ENCODE measurements around the gene SMIM44.

SMIM44 gene

GRCh38 chr19:3500429-3501101 lies 17.3 kb upstream of the SMIM44 start, which contains the start of gene DOHH:
TSS of gene DOHH (minus strand) at chr19:3500674. CDS start at chr19:3496814, 3,860 bp downstream.
- Histone ChIP-seq H3K27ac (peak within 1 kb of the TSS; percentile 93), H3K27me3 (no peaks in the 10 kb centered on the region), H3K4me3 (ENCODE audit: low read depth in 1 of 2, low read length in 1 of 2) (peak within 1 kb of the TSS; percentile 84 to 93), H3K36me3 (peaks cover 6% of the 10 kb centered on the region), H3K9me3 (no peaks in the 10 kb centered on the region), H3K4me1 (ENCODE audit: control insufficient read depth in 1 of 2, insufficient read depth in 1 of 2, low read depth in 1 of 2, low read length in 1 of 2) (peaks cover 18 to 27% of the 10 kb centered on the region in 2 experiments)
- peak; percentile 27 for TF ChIP-seq CTCF (IDR thresholded peaks at IDR 0.05)

- Histone ChIP-seq H3K27me3 (no peaks in the 10 kb centered on the region), H3K4me3 (ENCODE audit: low read depth in 1 of 2, low read length in 1 of 2) (peak overlapping the region; percentile 84 to 93)
- TF ChIP-seq CTCF (IDR thresholded peaks at IDR 0.05): no peak
Observed at GRCh38 chr19:3499738-3500428, 16.6 kb upstream of the SMIM44 start.

GRCh38 chr19:3497757-3498520 lies 14.7 kb upstream of the SMIM44 start:
- H3K9me3 ChIP-seq: no peaks in the 10 kb centered on the region
- H3K36me3 ChIP-seq: peaks cover 11% of the 10 kb centered on the region
- no peak overlapping the region for H3K27ac ChIP-seq
- TF ChIP-seq CTCF (IDR thresholded peaks at IDR 0.05): no peak
- H3K4me1 ChIP-seq (ENCODE audit: control insufficient read depth in 1 of 2, insufficient read depth in 1 of 2, low read depth in 1 of 2, low read length in 1 of 2): peaks cover 13 to 17% of the 10 kb centered on the region in 2 experiments
- H3K27me3 ChIP-seq: no peaks in the 10 kb centered on the region
- no peak overlapping the region for H3K4me3 ChIP-seq (ENCODE audit: low read depth in 1 of 2, low read length in 1 of 2)

More at GRCh38 chr19:3499738-3500428, 16.6 kb upstream of the SMIM44 start:
- H3K9me3 ChIP-seq: no peaks in the 10 kb centered on the region
- H3K27ac ChIP-seq: peak overlapping the region; percentile 93
- H3K36me3 ChIP-seq: peaks cover 11% of the 10 kb centered on the region
- H3K4me1 ChIP-seq (ENCODE audit: control insufficient read depth in 1 of 2, insufficient read depth in 1 of 2, low read depth in 1 of 2, low read length in 1 of 2): peaks cover 13 to 20% of the 10 kb centered on the region in 2 experiments

GRCh38 chr19:3496392-3497273 lies 13.4 kb upstream of the SMIM44 start:
- no peak for TF ChIP-seq CTCF (IDR thresholded peaks at IDR 0.05)
- Histone ChIP-seq H3K36me3 (peaks cover 13% of the 10 kb centered on the region), H3K27ac (no peak overlapping the region)

GRCh38 chr19:3494559-3494958 lies 11.3 kb upstream of the SMIM44 start:
- Histone ChIP-seq H3K27ac (no peak overlapping the region), H3K4me1 (ENCODE audit: control insufficient read depth in 1 of 2, insufficient read depth in 1 of 2, low read depth in 1 of 2, low read length in 1 of 2) (peaks cover 0 to under 1% of the 10 kb centered on the region in 2 experiments), H3K9me3 (no peaks in the 10 kb centered on the region), H3K4me3 (ENCODE audit: low read depth in 1 of 2, low read length in 1 of 2) (no peak overlapping the region), H3K27me3 (no peaks in the 10 kb centered on the region), H3K36me3 (peaks cover 24% of the 10 kb centered on the region)
- TF ChIP-seq CTCF (IDR thresholded peaks at IDR 0.05): no peak

More at GRCh38 chr19:3496392-3497273, 13.4 kb upstream of the SMIM44 start:
- Histone ChIP-seq H3K27me3 (no peaks in the 10 kb centered on the region), H3K4me1 (ENCODE audit: control insufficient read depth in 1 of 2, insufficient read depth in 1 of 2, low read depth in 1 of 2, low read length in 1 of 2) (peaks cover 13 to 17% of the 10 kb centered on the region in 2 experiments), H3K9me3 (no peaks in the 10 kb centered on the region), H3K4me3 (ENCODE audit: low read depth in 1 of 2, low read length in 1 of 2) (no peak overlapping the region)
